HG02610 (cell line): ENCODE data around the gene GSTA3.
"Not testable (repeated sequence)": the region's sequence is repeated elsewhere in the genome, so short reads cannot be mapped to it uniquely, and the experiment has no call there.

ENCODE experiments used
- ATAC-seq: cut with Tn5 transposase; IDR thresholded peaks from one replicate; pipeline ENCODE4 v1.9.1; 2021; ENCODE audit warnings: mild to moderate bottlenecking, moderate library complexity; ENCODE audit not compliant: unreplicated experiment

The GSTA3 gene

GRCh38 chr6:52909531-52909930 lies at the start of gene GSTA3:
GSTA3 (minus strand) TSS chr6:52909698; CDS start chr6:52905834, 3,864 bp downstream.
- no peak for ATAC-seq

GRCh38 chr6:52958546-52959255 lies 49.2 kb upstream of the GSTA3 start:
- ATAC-seq, result no peak

GRCh38 chr6:52955871-52956270 lies 46.4 kb upstream of the GSTA3 start:
- ATAC-seq, result no peak

- ATAC-seq, result peak; percentile 45
These were observed 44.7 kb upstream of the GSTA3 start for GRCh38 chr6:52953911-52954839.

GRCh38 chr6:52946306-52946705 lies 36.8 kb upstream of the GSTA3 start:
- ATAC-seq, result no peak

GRCh38 chr6:52942821-52943220 lies 33.3 kb upstream of the GSTA3 start:
- ATAC-seq, result not testable (repeated sequence)

- no peak for ATAC-seq
These were observed 32.7 kb upstream of the GSTA3 start for GRCh38 chr6:52942221-52942620.

GRCh38 chr6:52937908-52938307 lies 28.4 kb upstream of the GSTA3 start:
- ATAC-seq, result no peak

GRCh38 chr6:52933778-52934177 lies 24.3 kb upstream of the GSTA3 start:
- no peak for ATAC-seq

GRCh38 chr6:52931351-52931750 lies 21.9 kb upstream of the GSTA3 start:
- no peak for ATAC-seq

- ATAC-seq, result no peak
These were observed 20.0 kb upstream of the GSTA3 start for GRCh38 chr6:52929321-52930164.

GRCh38 chr6:52927451-52927850 lies 18.0 kb upstream of the GSTA3 start:
- no peak for ATAC-seq

- ATAC-seq, result no peak
These were observed 16.7 kb upstream of the GSTA3 start for GRCh38 chr6:52925919-52926792.

GRCh38 chr6:52925042-52925441 lies 15.5 kb upstream of the GSTA3 start:
- ATAC-seq, result no peak

- ATAC-seq, result not testable (repeated sequence)
These were observed 14.2 kb upstream of the GSTA3 start for GRCh38 chr6:52923689-52924088.

GRCh38 chr6:52922161-52922560 lies 12.7 kb upstream of the GSTA3 start:
- ATAC-seq, result no peak

- no peak for ATAC-seq
These were observed 12.2 kb upstream of the GSTA3 start for GRCh38 chr6:52921743-52922142.

GRCh38 chr6:52919511-52919910 lies 10.0 kb upstream of the GSTA3 start:
- not testable (repeated sequence) for ATAC-seq

GRCh38 chr6:52918771-52919170 lies 9.3 kb upstream of the GSTA3 start:
- ATAC-seq, result not testable (repeated sequence)
